GM12878 (cell line): Measurements from ENCODE around the gene TAMALIN. TPM values are rescaled to one million over a fixed set of nuclear protein-coding genes. Genes with fewer than 3 reads are reported as not detected.

Source experiments
- ATAC-seq: fragments of 200-7000 bp; cut with Tn5 transposase; 3 replicates; pipeline ENCODE4 v1.9.1; 2020; ENCODE audit warnings: mild to moderate bottlenecking, moderate library complexity
- BruUV-seq: library from RNA; stranded (reverse); fragments of 400-500 nt; replicated peaks from 2 replicates; lab custom pipeline; 2021; lab: Mats Ljungman, UMichigan
- CTCF ChIA-PET: fragments of 300-600 bp; sonication (Branson Sonifier 250); formaldehyde crosslinking; extraction: SDS; loops from one replicate; lab custom pipeline; 2021; ENCODE audit warnings: inconsistent platforms; lab: Yijun Ruan, JAX
- POLR2A ChIA-PET: fragments of 350-600 bp; formaldehyde crosslinking; extraction: SDS; loops from one replicate; lab custom pipeline; 2021; ENCODE audit warnings: inconsistent platforms; lab: Charles Lee
- RAD21 ChIA-PET: fragments of 300-600 bp; sonication (Branson Sonifier 250); formaldehyde crosslinking; loops from one replicate; lab custom pipeline; 2023; ENCODE audit warnings: antibody characterized with exemption; ENCODE audit not compliant: unreplicated experiment; lab: Charles Lee
- SMC1A ChIA-PET: fragments of 300-600 bp; sonication (Branson Sonifier 250); formaldehyde crosslinking; loops from one replicate; lab custom pipeline; 2023; ENCODE audit not compliant: unreplicated experiment, uncharacterized antibody; lab: Charles Lee
- DNase-seq: peaks from one replicate; pipeline ENCODE4 v3.0.0-alpha.2; 2011; ENCODE audit warnings: low read depth, low spot score
- FAIRE-seq: peaks from 3 replicates; lab custom pipeline; 2011; peaks lifted over from hg19 to GRCh38; lab: Jason Lieb, UNC
- H2AFZ ChIP-seq: 2 replicates; pipeline ENCODE4 v1.6.0; 2011; ENCODE audit warnings: low read depth, low read length, control low read depth; ENCODE audit not compliant: control insufficient read depth
- H3K27ac ChIP-seq: 2 replicates; pipeline ENCODE4 v1.5.1; 2011; ENCODE audit warnings: control low read depth; ENCODE audit not compliant: control insufficient read depth, insufficient read depth
- H3K27me3 ChIP-seq, 2 experiments: replicated peaks in 1 of 2; 2 replicates each; pipeline versions ENCODE4 v1.6.0 to v1.6.1; 2011; ENCODE audit warnings: low read length in 1 of 2; ENCODE audit not compliant: control insufficient read depth in 2 of 2, insufficient read depth in 2 of 2
- H3K36me3 ChIP-seq, 2 experiments: 2 replicates each; pipeline ENCODE4 v1.5.1; 2011; ENCODE audit warnings: low read length in 1 of 2; ENCODE audit not compliant: control insufficient read depth in 2 of 2, insufficient read depth in 2 of 2
- H3K4me1 ChIP-seq: 2 replicates; pipeline ENCODE4 v1.6.1; 2011; ENCODE audit warnings: mild to moderate bottlenecking, low read length, moderate library complexity, mixed read lengths; ENCODE audit not compliant: control insufficient read depth, insufficient read depth
- H3K4me2 ChIP-seq: 2 replicates; pipeline ENCODE4 v1.6.0; 2011; ENCODE audit warnings: control low read depth; ENCODE audit not compliant: control insufficient read depth, insufficient read depth
- H3K4me3 ChIP-seq: fragments of 200-600 bp; sonication (generic); 2 replicates; pipeline ENCODE4 v1.5.1; 2016
- H3K79me2 ChIP-seq: 2 replicates; pipeline ENCODE4 v1.6.0; 2011; ENCODE audit warnings: low read length; ENCODE audit not compliant: control insufficient read depth, insufficient read depth
- H3K9ac ChIP-seq: 2 replicates; pipeline ENCODE4 v1.8.0; 2011; ENCODE audit warnings: low read length, control low read depth, mixed read lengths; ENCODE audit not compliant: control insufficient read depth, insufficient read depth
- H3K9me3 ChIP-seq: replicated peaks from 3 replicates; pipeline ENCODE4 v1.5.1; 2011; ENCODE audit warnings: mild to moderate bottlenecking, low read length; ENCODE audit not compliant: control insufficient read depth, insufficient read depth
- H4K20me1 ChIP-seq: 2 replicates; pipeline ENCODE4 v1.6.0; 2011; ENCODE audit not compliant: control insufficient read depth, insufficient read depth
- BCL11A ChIP-seq: IDR thresholded peaks from 2 replicates; pipeline ENCODE4 v1.6.1; 2011; ENCODE audit warnings: low read depth, low read length
- CBFB ChIP-seq: IDR thresholded peaks from 2 replicates; pipeline ENCODE4 v1.6.1; 2016; ENCODE audit warnings: antibody characterized with exemption, low read depth
- CBX3 ChIP-seq: fragments of 200-600 bp; sonication (generic); IDR thresholded peaks from 2 replicates; pipeline ENCODE4 v1.6.1; 2016; ENCODE audit warnings: low read depth, borderline replicate concordance
- CBX5 ChIP-seq: sonication (generic); IDR thresholded peaks from 2 replicates; pipeline ENCODE4 v1.6.1; 2016; ENCODE audit warnings: low read depth, moderate library complexity, mild to moderate bottlenecking, inconsistent platforms
- ETV6 ChIP-seq, 2 experiments: fragments of 450-650 bp in 1 of 2; IDR thresholded peaks in 1 of 2; conservative IDR thresholded peaks in 1 of 2; 2 replicates each; pipeline ENCODE4 v1.6.1; 2014; ENCODE audit warnings: antibody characterized with exemption in 1 of 2, borderline replicate concordance in 1 of 2, low read depth in 1 of 2, mild to moderate bottlenecking in 1 of 2, moderate library complexity in 1 of 2
- MEF2A ChIP-seq: IDR thresholded peaks from 2 replicates; pipeline ENCODE4 v1.6.1; 2011; ENCODE audit warnings: low read depth, mild to moderate bottlenecking, low read length, moderate library complexity; ENCODE audit not compliant: insufficient read depth
- MEF2B ChIP-seq: fragments of 450-650 bp; IDR thresholded peaks from 2 replicates; pipeline ENCODE4 v1.6.1; 2018; ENCODE audit warnings: mild to moderate bottlenecking, moderate library complexity; ENCODE audit not compliant: partially characterized antibody, poor library complexity, severe bottlenecking
- NR2C1 ChIP-seq: fragments of 450-650 bp; IDR thresholded peaks from 2 replicates; pipeline ENCODE4 v1.6.1; 2017; ENCODE audit warnings: antibody characterized with exemption, mild to moderate bottlenecking, moderate library complexity
- POLR2A ChIP-seq: IDR thresholded peaks from 2 replicates; pipeline ENCODE4 v1.6.1; 2011; ENCODE audit warnings: low read depth, mild to moderate bottlenecking, low read length
- POLR2AphosphoS2 ChIP-seq: IDR thresholded peaks from 2 replicates; pipeline ENCODE4 v1.6.1; 2011; ENCODE audit warnings: low read depth, mild to moderate bottlenecking, low read length, improper control_type of control experiment, moderate library complexity
- POLR2AphosphoS5 ChIP-seq: IDR thresholded peaks from 2 replicates; pipeline ENCODE4 v1.6.1; 2011; ENCODE audit warnings: mild to moderate bottlenecking, low read length, inconsistent platforms
- RAD21 ChIP-seq: IDR thresholded peaks from 2 replicates; pipeline ENCODE4 v1.6.1; 2011; ENCODE audit warnings: mild to moderate bottlenecking, low read depth, low read length, moderate library complexity; ENCODE audit not compliant: insufficient read depth
- RB1 ChIP-seq: fragments of 450-650 bp; formaldehyde crosslinking; IDR thresholded peaks from 2 replicates; pipeline ENCODE4 v1.6.1; 2017; ENCODE audit warnings: mild to moderate bottlenecking, borderline replicate concordance
- SMC3 ChIP-seq: IDR thresholded peaks from 2 replicates; pipeline ENCODE4 v1.6.1; 2011; ENCODE audit warnings: low read length, improper control_type of control experiment, borderline replicate concordance
- USF2 ChIP-seq: IDR thresholded peaks from 2 replicates; pipeline ENCODE4 v1.6.1; 2011; ENCODE audit warnings: low read depth, low read length, improper control_type of control experiment, borderline replicate concordance
- ZZZ3 ChIP-seq: IDR thresholded peaks from 2 replicates; pipeline ENCODE4 v1.6.1; 2011; ENCODE audit warnings: low read depth; ENCODE audit not compliant: control insufficient read depth, insufficient read length
- WGBS: methylation state at CpG from one replicate; pipeline ENCODE4 v1.1.6; 2016; ENCODE audit warnings: low lambda C conversion rate; ENCODE audit not compliant: insufficient replicate concordance, insufficient coverage; ENCODE audit errors: missing lambda C conversion rate; 5-methylcytosine and 5-hydroxymethylcytosine counted together
- in situ Hi-C: fragments of 300-500 bp; cut with MboI; formaldehyde crosslinking; loops from 9 replicates; pipeline ENCODE4 v1.14.3; 2018; ENCODE audit warnings: mixed read lengths
- intact Hi-C: fragments of 100-400 bp; cut with micrococcal nuclease; formaldehyde crosslinking; loops from one replicate; pipeline ENCODE4 v1.14.2; 2022; ENCODE audit not compliant: unreplicated experiment
- polyA plus RNA-seq, 11 experiments: library from polyadenylated mRNA; depleted of rRNA in 4 of 11; unstranded in 6 of 11; stranded (reverse) in 5 of 11; fragments of >200 nt; fragmentation: Nextera tagmentation in 4 of 11; fragmentation: Illumina TruSeq in 1 of 11; extraction: Ambion mirVana in 4 of 11; extraction: Trizol in 1 of 11; gene quantifications; 1 replicate in 1 of 11; 2 replicates in 10 of 11; pipeline versions ENCODE4 v1.2.1 to v1.2.3, GENCODE V29; 2011 to 2016; ENCODE audit warnings: inconsistent platforms in 2 of 11, missing spikeins in 2 of 11, low read depth in 1 of 11
- total RNA-seq, 4 experiments: library from RNA; depleted of rRNA in 3 of 4; stranded (reverse); fragments of >200 nt in 3 of 4; fragmentation: Illumina TruSeq in 1 of 4; extraction: Trizol in 1 of 4; gene quantifications; 2 replicates each; pipeline versions ENCODE4 v1.2.1 to v1.2.3, GENCODE V29; 2013 to 2021
- TF ChIP-seq, protein P1 (sequence below): fragments of 450-650 bp; IDR thresholded peaks from 2 replicates; pipeline ENCODE4 v1.6.1; 2016; ENCODE audit warnings: mild to moderate bottlenecking
- TF ChIP-seq, protein P2 (sequence below): fragments of 450-650 bp; IDR thresholded peaks from 2 replicates; pipeline ENCODE4 v1.6.1; 2017; ENCODE audit warnings: low read depth, mild to moderate bottlenecking, moderate library complexity

The TAMALIN gene
- total and polyA plus RNA-seq, 10 of the 15 experiments (the other 5 are each of a cell fraction or from before 2014, with no cell fraction given), result 0.09 to 0.58 (median 0.19) TPM; not detected in 4

GRCh38 chr12:52026263-52026662 lies 19.5 kb downstream of the TAMALIN start:
- no peak for DNase-seq
- H3K4me2 ChIP-seq, result peak overlapping the region; percentile 64
- no peak overlapping the region for H2AFZ ChIP-seq
- peaks cover 15% of the 10 kb centered on the region for H3K4me1 ChIP-seq
- BruUV-seq, result no TSS peak
- intact Hi-C loops (no loop called here), in situ Hi-C loops (loop anchor here (5.0 kb wide), 2 partner anchors 56 to 96 kb away; no protein-coding TSS in a partner anchor)
- no peak overlapping the region for H3K4me3 ChIP-seq
- ChIA-PET CTCF (interaction anchor here (0.6 to 15.6 kb wide), 24 partner anchors 9 to 1136 kb away, joined by 3 to 622 read pairs (median 12); partner anchors contain the start of genes ATG101, NR4A1, SMIM41 and TAMALIN), RAD21 (interaction anchor here (0.9 to 9.0 kb wide), 22 partner anchors 9 to 101 kb away, joined by 3 to 151 read pairs (median 14); partner anchors contain the start of genes ATG101, NR4A1 and TAMALIN), POLR2A (interaction anchor here (1.0 to 2.9 kb wide), 9 partner anchors 11 to 97 kb away, joined by 3 to 12 read pairs (median 4); partner anchors contain the start of genes ATG101 and NR4A1), SMC1A (interaction anchor here (0.6 to 13.7 kb wide), 19 partner anchors 9 to 218 kb away, joined by 3 to 322 read pairs (median 8); partner anchors contain the start of genes ATG101 and NR4A1)
- peaks cover 0 to 6% of the 10 kb centered on the region in 2 experiments; a peak in 2 of 4 replicates for H3K27me3 ChIP-seq
- no peaks in the 10 kb centered on the region for H3K79me2 ChIP-seq
- TF ChIP-seq MEF2A (no peak), USF2 (no peak), RB1 (no peak), RAD21 (no peak), ETV6 (conservative IDR thresholded peaks at IDR 0.05 in 1 of 2, IDR thresholded peaks at IDR 0.05 in 1 of 2; ENCODE audit: borderline replicate concordance in 1 of 2, low read depth in 1 of 2) (no peak), POLR2AphosphoS5 (no peak), CBFB (no peak), SMC3 (no peak), MEF2B (no peak), BCL11A (no peak), POLR2AphosphoS2 (no peak), CBX5 (no peak), NR2C1 (no peak), POLR2A (no peak), ZZZ3 (no peak), CBX3 (no peak)
- TF ChIP-seq, protein P1, sequence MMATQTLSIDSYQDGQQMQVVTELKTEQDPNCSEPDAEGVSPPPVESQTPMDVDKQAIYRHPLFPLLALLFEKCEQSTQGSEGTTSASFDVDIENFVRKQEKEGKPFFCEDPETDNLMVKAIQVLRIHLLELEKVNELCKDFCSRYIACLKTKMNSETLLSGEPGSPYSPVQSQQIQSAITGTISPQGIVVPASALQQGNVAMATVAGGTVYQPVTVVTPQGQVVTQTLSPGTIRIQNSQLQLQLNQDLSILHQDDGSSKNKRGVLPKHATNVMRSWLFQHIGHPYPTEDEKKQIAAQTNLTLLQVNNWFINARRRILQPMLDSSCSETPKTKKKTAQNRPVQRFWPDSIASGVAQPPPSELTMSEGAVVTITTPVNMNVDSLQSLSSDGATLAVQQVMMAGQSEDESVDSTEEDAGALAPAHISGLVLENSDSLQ, result no peak
- TF ChIP-seq, protein P2, sequence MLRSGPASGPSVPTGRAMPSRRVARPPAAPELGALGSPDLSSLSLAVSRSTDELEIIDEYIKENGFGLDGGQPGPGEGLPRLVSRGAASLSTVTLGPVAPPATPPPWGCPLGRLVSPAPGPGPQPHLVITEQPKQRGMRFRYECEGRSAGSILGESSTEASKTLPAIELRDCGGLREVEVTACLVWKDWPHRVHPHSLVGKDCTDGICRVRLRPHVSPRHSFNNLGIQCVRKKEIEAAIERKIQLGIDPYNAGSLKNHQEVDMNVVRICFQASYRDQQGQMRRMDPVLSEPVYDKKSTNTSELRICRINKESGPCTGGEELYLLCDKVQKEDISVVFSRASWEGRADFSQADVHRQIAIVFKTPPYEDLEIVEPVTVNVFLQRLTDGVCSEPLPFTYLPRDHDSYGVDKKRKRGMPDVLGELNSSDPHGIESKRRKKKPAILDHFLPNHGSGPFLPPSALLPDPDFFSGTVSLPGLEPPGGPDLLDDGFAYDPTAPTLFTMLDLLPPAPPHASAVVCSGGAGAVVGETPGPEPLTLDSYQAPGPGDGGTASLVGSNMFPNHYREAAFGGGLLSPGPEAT, result no peak
- no peak for ATAC-seq
- no peaks in the 10 kb centered on the region for H3K9me3 ChIP-seq
- no peak overlapping the region for H3K9ac ChIP-seq
- no peak for FAIRE-seq
- no peaks in the 10 kb centered on the region for H4K20me1 ChIP-seq
- no peaks in the 10 kb centered on the region for H3K36me3 ChIP-seq
- H3K27ac ChIP-seq, result no peak overlapping the region
- 20% methylated on average over 5 of the region's 5 CpGs for WGBS
